HG03432 (cell line): ENCODE measurements around the gene SNRPA1.

Source experiments
- ATAC-seq: cut with Tn5 transposase; IDR thresholded peaks from one replicate; pipeline ENCODE4 v1.9.1; 2021; ENCODE audit warnings: mild to moderate bottlenecking, moderate library complexity; ENCODE audit not compliant: unreplicated experiment

Gene SNRPA1

GRCh38 chr15:101244036-101244781 is 50.8 kb downstream of the SNRPA1 start:
- ATAC-seq, result no peak

- ATAC-seq, result no peak
These were observed 51.6 kb downstream of the SNRPA1 start for GRCh38 chr15:101243420-101243819.

GRCh38 chr15:101242999-101243336 is 52.1 kb downstream of the SNRPA1 start:
- ATAC-seq, result no peak

- ATAC-seq, result peak; percentile 86
These were observed 52.7 kb downstream of the SNRPA1 start for GRCh38 chr15:101242160-101242998.

GRCh38 chr15:101240358-101240757 is 54.7 kb downstream of the SNRPA1 start:
- no peak for ATAC-seq

- no peak for ATAC-seq
These were observed 55.3 kb downstream of the SNRPA1 start for GRCh38 chr15:101239724-101240136.

GRCh38 chr15:101237251-101237650 is 57.8 kb downstream of the SNRPA1 start:
- no peak for ATAC-seq

- no peak for ATAC-seq
These were observed 61.3 kb downstream of the SNRPA1 start for GRCh38 chr15:101233651-101234280.

- no peak for ATAC-seq
These were observed 62.4 kb downstream of the SNRPA1 start for GRCh38 chr15:101232677-101233076.
